MM.1S (cell line): ENCODE results near the gene CYP20A1.

Experiments used
- CTCF ChIP-seq: fragments of 300-600 bp; sonication (generic); IDR thresholded peaks from 2 replicates; pipeline ENCODE4 v1.5.1; 2016; ENCODE audit warnings: antibody characterized with exemption, low read length, mixed read lengths
- EZH2 ChIP-seq: fragments of 300-600 bp; sonication (generic); optimal IDR thresholded peaks from 2 replicates; pipeline ENCODE3; 2017; ENCODE audit warnings: low read depth, mild to moderate bottlenecking, antibody characterized with exemption, low read length, mixed read lengths

- no peak for TF ChIP-seq CTCF
- TF ChIP-seq EZH2: no peak
Measured at GRCh38 chr2:203282101-203282500, 43.3 kb downstream of the CYP20A1 start.
